DMS53 (cell line): Measurements from ENCODE around the gene SLC13A5.
A peak's percentile ranks its signal among the peaks of the same experiment; 100 is the strongest.
"Not testable (repeated sequence)": the region's sequence is repeated elsewhere in the genome, so short reads cannot be mapped to it uniquely, and the experiment has no call there.

Experiments used
- DNase-seq: peaks from one replicate; lab custom pipeline; 2025; lab: John Stamatoyannopoulos, UW

Gene SLC13A5

DNA sequence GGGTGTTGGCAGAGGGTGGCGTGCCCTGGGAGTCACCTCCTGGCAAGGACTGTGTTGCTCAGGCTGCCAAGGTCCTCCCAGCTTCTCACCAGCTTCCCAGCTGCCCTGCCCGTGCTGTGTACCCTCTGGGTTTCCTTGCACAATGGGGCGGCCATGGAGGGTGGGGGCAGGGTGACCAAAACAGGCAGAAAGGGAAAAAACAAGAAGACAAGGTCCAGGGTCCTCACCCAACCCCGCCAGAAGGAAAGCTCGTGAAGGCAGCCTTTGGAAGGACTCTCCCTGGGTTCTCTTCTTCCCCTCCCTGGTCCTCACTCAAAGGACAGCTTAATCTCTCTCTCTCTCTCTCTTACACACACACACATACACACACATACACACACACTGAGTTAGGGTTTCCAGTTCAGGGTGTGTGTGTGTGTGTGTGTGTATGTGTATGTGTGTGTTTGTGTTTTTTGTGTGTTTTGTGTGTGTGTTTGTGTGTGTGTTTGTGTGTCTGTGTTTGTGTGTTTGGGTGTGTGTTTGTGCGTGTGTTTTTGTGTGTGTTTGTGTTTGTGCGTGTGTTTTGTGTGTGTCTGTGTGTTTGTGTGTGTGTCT is 2.0 kb downstream of the SLC13A5 start:
- no peak for DNase-seq

GRCh38 chr17:6710317-6710716 is 2.9 kb downstream of the SLC13A5 start:
- no peak for DNase-seq

DNA sequence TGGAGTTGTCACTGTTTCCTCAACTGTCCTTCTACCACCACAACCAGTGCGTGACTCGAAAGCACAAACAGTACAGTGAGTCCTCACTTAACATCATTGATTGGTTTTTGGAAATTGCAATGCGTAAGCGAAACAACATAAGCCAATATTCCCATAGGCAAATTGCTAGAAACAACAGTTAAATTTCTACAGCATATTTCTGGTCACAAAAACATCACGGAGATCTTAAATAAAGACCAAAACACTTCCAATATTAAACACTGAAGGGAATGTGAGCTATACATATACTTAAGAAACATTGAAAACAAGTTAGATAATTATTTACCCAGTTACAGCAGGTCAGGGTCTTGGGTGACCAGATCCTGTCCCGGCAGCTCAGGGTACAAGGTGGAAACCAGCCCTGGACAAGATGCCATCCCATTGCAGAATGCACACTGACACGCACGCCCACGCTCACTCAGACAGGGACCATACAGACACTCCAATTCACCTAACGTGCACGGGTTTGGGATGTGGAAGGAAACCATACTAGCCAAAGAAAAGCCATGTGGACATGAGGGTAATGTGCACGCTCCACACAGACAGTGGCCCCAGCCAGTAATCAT is 4.7 kb downstream of the SLC13A5 start:
- no peak for DNase-seq

GRCh38 chr17:6706996-6707395 is 6.2 kb downstream of the SLC13A5 start:
- no peak for DNase-seq

- no peak for DNase-seq
Observed at GRCh38 chr17:6706499-6706898, 6.7 kb downstream of the SLC13A5 start.

DNA sequence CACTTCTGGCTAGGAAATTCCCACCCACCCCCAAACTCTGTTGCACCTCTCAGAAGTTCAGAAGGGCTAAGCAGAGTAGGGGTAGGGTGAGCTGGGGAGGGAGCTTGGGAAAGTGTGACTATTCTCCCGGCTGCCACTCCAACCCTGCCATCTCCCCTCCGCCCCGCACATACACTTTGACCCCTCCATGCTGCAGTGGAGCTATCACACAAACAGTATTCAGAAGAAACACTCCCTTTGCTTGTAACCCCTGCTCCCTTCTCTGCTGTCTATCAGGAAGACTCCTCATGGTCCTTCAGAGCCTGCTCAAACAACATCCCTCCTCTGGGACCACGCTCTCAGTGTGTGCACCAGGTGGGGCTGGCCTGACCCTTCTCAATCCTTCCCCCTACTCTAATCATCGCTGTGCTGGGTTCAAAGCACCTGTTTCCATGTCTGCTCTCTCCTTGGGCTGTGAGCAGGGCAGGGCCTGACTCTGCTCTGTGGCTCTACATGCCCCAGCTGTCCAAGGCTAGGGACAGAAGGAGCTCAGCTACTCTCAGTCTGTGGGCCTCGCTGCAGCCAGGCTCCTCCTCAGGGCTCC is 8.6 kb downstream of the SLC13A5 start:
- no peak for DNase-seq

- no peak for DNase-seq
Observed at GRCh38 chr17:6703751-6704150, 9.4 kb downstream of the SLC13A5 start.

DNA sequence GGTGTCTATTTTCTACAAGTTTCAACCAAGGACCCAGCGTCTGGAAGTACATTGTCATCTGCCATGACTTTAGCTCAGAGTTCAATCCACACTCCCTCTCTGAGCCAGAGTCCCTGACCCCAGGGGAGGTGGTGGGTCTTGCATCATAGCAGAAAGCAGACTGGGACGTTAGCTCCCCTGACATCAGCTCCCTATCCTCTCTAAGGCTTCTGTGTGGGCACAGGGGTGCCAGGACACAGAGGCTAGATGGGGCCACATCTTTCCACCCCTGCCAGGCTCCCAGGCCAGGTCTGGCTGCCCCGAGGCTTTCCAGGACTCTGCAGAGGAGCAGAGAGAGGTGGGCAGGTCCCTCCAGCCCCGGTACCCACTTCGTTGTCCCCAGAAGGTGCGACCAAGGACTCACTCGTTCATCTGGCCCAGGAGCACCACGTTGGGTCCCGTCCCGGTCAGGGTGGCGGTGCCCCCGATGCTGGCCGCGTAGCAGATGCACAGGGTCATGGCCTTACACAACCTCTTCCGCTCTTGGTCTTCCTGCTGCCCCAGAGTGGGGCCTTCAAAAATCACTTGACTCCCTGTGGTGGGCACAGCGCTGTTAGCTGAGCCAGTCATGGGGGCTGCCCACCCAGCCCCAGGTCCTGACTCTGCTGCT is 10.5 kb downstream of the SLC13A5 start:
- no peak for DNase-seq

GRCh38 chr17:6701719-6702118 is 11.4 kb downstream of the SLC13A5 start:
- peak; percentile 42 for DNase-seq

DNA sequence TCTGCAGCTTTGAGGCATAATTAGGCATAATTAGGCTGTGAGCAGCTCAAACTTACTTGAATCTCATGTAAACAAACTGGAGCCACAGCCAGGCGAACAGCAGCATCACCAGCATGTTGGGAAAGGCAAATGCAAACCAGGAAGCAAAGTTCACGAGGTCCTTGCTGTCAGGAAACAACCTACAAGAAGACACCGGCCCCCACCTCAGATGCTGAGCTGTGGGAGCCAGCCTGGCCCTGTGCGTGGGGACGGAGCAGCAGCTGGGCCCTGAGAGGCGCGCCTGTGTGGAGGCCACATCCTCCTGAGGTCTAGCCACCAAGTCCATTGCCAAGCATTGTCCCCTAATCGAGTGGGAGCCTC is 12.2 kb downstream of the SLC13A5 start:
- DNase-seq: no peak

GRCh38 chr17:6699997-6700947 is 12.9 kb downstream of the SLC13A5 start:
- DNase-seq: no peak

GRCh38 chr17:6698004-6698403 is 15.2 kb downstream of the SLC13A5 start:
- no peak for DNase-seq

GRCh38 chr17:6696906-6697305 is 16.3 kb downstream of the SLC13A5 start:
- no peak for DNase-seq

GRCh38 chr17:6695565-6695964 is 17.6 kb downstream of the SLC13A5 start:
- no peak for DNase-seq

GRCh38 chr17:6695051-6695450 is 18.1 kb downstream of the SLC13A5 start:
- DNase-seq: no peak

- not testable (repeated sequence) for DNase-seq
Observed at GRCh38 chr17:6691958-6692357, 21.2 kb downstream of the SLC13A5 start.

DNA sequence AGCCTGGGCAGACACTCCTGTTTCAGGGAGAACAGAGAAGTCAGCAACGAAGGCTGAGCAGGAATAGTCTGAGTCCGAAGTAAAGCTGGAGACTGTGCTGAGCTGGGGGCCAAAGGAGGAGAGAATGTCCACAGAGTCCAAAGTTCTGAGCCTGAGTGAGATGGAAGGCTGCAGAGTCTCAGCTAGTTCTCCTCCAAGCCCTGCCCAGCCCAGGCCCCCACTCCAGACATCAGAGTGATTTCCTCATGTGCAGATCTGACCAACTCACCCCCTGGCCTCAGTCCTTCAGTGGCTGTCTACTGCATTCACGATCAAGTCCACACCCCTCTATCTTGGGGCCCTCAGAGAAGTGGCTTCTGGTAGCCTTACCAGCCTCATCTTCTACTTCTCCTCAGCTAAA is 21.6 kb downstream of the SLC13A5 start:
- DNase-seq: no peak

DNA sequence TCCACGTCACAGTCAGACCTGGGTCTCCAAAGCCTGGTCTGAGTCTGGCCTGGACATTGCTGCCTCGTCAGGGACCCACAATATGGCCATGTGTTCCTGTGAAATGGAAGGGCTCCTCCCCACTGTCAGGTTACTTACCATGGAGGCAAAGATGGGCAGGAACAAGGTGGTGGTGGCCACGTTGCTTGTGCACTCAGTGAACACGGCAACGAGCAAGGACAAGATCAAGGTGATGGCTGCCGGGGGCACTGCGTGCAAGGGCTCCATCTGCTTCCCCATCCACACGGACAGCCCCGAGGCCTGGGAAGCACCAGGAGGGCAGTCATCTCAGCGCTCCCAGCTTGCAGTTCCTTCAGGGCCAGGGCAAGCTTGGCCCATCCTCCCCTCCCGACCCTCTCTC is 22.5 kb downstream of the SLC13A5 start:
- no peak for DNase-seq

- no peak for DNase-seq
Observed at GRCh38 chr17:6688944-6689343, 24.2 kb downstream of the SLC13A5 start.

DNA sequence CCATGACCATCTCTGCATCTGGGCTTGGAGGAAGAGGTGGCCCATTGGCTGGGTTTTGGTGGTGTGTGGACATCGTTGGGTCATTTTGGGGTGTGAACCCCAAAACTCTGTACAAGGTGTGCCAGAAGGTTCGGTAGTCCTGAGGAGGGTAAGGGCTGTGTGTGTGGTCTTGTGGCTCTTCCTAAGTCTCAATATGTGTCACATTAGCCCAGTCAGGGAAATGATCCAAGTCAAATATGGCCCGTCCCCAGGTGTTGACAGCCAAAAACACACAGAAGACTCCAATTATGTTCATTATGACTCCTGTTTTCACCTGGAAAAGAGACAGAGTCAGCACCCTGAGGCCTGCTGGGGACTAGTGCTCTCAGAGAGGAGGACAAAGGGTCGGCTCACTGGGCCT is 27.1 kb downstream of the SLC13A5 start:
- no peak for DNase-seq

DNA sequence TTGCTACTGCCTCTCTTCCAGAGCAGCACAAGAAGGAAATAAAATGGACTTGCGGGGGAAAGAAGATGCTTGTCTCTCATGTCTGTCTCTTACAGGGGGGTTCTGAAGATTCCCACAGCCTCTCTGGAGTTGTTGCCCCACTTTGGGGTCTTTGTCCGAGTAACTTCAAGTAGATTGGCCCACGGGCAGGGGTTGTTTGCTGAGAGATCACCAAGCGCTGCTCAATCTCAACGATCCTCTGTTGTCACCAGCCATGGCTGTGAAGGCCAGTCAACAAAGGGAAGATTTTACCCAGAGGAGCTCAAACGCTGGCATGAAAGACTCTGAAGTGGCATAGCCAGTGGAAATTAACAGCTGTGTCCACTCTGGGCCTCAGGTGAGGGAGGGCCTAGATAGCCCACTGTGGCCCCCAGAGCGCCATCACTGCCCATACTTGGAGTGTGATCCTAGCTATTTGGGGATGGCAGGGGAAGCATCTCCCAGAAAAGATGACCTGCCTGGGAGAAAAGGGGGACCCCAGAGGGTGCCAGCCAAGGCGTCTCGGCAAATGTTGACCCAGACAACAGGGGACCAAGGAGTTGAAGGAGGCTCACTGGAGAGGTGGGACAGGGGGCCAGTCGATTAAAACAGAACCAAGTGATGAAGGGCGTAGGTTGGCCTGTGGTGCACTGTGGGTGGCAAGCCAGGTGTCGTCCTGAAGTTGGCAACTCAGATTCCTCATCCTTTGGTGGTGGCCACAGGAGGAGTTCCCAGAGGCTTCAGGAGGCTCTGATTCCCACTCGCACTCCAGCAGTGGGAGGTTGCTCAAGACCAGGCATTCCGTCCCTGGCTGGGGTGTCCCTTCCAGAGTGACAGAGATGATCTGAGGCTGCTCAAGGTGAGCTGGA is 28.0 kb downstream of the SLC13A5 start:
- DNase-seq: no peak
